CD4-positive, alpha-beta T cell treated with Interleukin-15 for 4 hours (primary cell): ENCODE results near the gene PLA2G6.

Experiments used
- DNase-seq: peaks from one replicate; pipeline ENCODE4 v3.0.0-alpha.2; 2020; ENCODE audit warnings: low spot score

The PLA2G6 gene

GRCh38 chr22:38214302-38215056 is 32.8 kb upstream of the PLA2G6 start:
- DNase-seq: peak; percentile 85

GRCh38 chr22:38213990-38214301 is 32.3 kb upstream of the PLA2G6 start:
- no peak for DNase-seq

- DNase-seq: no peak
Measured at GRCh38 chr22:38213319-38213989, 31.8 kb upstream of the PLA2G6 start.

GRCh38 chr22:38212442-38212841 is 30.8 kb upstream of the PLA2G6 start:
- no peak for DNase-seq

- DNase-seq: no peak
Measured at GRCh38 chr22:38211556-38211955, 29.9 kb upstream of the PLA2G6 start.

- DNase-seq: no peak
Measured at GRCh38 chr22:38208551-38208968, 26.9 kb upstream of the PLA2G6 start.

- no peak for DNase-seq
Measured at GRCh38 chr22:38207898-38208432, 26.3 kb upstream of the PLA2G6 start.

- DNase-seq: no peak
Measured at GRCh38 chr22:38205261-38206128, 23.9 kb upstream of the PLA2G6 start.

- DNase-seq: no peak
Measured at GRCh38 chr22:38204784-38205183, 23.2 kb upstream of the PLA2G6 start.

GRCh38 chr22:38203855-38204514 is 22.4 kb upstream of the PLA2G6 start:
- DNase-seq: no peak

- peak; percentile 28 for DNase-seq
Measured at GRCh38 chr22:38203090-38203810, 21.6 kb upstream of the PLA2G6 start.

- DNase-seq: peak; percentile 39
Measured at GRCh38 chr22:38202437-38203089, 20.9 kb upstream of the PLA2G6 start.

- peak; percentile 94 for DNase-seq
Measured at GRCh38 chr22:38201711-38202436, 20.2 kb upstream of the PLA2G6 start, which contains the start of gene MAFF. Gene MAFF (plus strand): TSS chr22:38201994. CDS start chr22:38213854, 11,860 bp downstream.

GRCh38 chr22:38201371-38201710 is 19.7 kb upstream of the PLA2G6 start:
- DNase-seq: no peak

GRCh38 chr22:38199826-38200559 is 18.4 kb upstream of the PLA2G6 start:
- DNase-seq: no peak

GRCh38 chr22:38196791-38197419 is 15.3 kb upstream of the PLA2G6 start:
- no peak for DNase-seq

- no peak for DNase-seq
Measured at GRCh38 chr22:38193580-38193979, 11.9 kb upstream of the PLA2G6 start.

- no peak for DNase-seq
Measured at GRCh38 chr22:38192475-38192863, 10.8 kb upstream of the PLA2G6 start.
